ENCODE data around the gene NIT2. TPM values are rescaled to one million over a fixed set of nuclear protein-coding genes. Genes with fewer than 3 reads are reported as not detected.
"Not testable (repeated sequence)": the region's sequence is repeated elsewhere in the genome, so short reads cannot be mapped to it uniquely, and the experiment has no call there.

Gene NIT2
- total and polyA plus RNA-seq, 9 donors: 13.5 to 45.2 (median 34.8) TPM

DNA sequence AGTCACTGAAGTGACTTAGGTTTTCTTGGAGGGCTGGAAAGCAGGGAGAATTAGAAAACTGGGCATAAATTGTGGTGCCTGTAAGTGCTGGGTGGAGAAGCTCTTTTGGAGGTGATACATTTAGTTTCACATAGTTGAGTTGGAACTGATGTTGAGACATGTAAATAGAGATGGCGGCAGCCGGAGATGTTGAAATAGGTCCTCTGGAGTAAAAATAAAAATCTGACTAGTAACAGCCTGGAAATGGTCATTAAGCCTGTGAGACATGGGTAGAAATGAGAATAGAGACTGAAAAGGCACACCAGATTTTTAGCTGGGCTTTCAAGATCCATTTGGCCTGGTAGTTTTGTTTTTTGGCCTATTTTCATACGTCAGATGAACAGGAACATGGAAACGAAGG lies 2.9 kb upstream of the NIT2 start:
- DNase-seq: no peak
- H3K9me3 ChIP-seq: no peaks in the 10 kb centered on the region
- TF ChIP-seq, protein P1, sequence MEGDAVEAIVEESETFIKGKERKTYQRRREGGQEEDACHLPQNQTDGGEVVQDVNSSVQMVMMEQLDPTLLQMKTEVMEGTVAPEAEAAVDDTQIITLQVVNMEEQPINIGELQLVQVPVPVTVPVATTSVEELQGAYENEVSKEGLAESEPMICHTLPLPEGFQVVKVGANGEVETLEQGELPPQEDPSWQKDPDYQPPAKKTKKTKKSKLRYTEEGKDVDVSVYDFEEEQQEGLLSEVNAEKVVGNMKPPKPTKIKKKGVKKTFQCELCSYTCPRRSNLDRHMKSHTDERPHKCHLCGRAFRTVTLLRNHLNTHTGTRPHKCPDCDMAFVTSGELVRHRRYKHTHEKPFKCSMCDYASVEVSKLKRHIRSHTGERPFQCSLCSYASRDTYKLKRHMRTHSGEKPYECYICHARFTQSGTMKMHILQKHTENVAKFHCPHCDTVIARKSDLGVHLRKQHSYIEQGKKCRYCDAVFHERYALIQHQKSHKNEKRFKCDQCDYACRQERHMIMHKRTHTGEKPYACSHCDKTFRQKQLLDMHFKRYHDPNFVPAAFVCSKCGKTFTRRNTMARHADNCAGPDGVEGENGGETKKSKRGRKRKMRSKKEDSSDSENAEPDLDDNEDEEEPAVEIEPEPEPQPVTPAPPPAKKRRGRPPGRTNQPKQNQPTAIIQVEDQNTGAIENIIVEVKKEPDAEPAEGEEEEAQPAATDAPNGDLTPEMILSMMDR (IDR thresholded peaks at IDR 0.05): no peak
- TF ChIP-seq POLR2A (IDR thresholded peaks at IDR 0.05): no peak
- TF ChIP-seq EP300 (IDR thresholded peaks at IDR 0.05): no peak
- no peaks in the 10 kb centered on the region for H3K36me3 ChIP-seq
- no peak overlapping the region for H3K4me3 ChIP-seq
- H3K27ac ChIP-seq: no peak overlapping the region
- 88 to 93% (median 91%) methylated on average over 4 of the region's 4 CpGs for WGBS, 3 donors
- H3K27me3 ChIP-seq: no peaks in the 10 kb centered on the region
- H3K4me1 ChIP-seq (ENCODE audit: insufficient read depth): peaks cover 6% of the 10 kb centered on the region
- intact Hi-C loops (cut with DNase I): no loop called here

DNA sequence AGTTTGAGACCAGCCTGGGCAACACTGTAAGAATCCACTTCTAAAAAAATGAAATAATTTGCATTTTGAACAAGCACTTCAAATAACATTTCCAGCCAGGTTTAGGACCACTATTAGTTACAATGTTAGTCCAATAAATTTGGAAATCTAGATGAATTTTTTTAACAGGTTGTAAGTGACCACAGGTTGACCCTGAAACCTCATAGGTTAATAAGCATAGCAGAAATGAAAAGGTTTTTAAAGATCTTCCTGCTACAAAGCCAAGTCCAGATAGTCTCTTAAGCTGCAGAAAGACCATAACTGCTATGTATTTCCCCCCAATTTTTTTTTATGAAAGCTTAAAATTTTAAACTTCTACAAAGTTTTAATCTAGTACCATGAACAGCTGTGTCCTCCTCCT lies 1.5 kb upstream of the NIT2 start:
- intact Hi-C loops (cut with DNase I): no loop called here
- Histone ChIP-seq H3K27me3 (no peaks in the 10 kb centered on the region), H3K4me3 (no peak overlapping the region), H3K9me3 (no peaks in the 10 kb centered on the region), H3K36me3 (no peaks in the 10 kb centered on the region), H3K27ac (no peak overlapping the region), H3K4me1 (ENCODE audit: insufficient read depth) (peaks cover 6% of the 10 kb centered on the region)
- TF ChIP-seq POLR2A (IDR thresholded peaks at IDR 0.05) (no peak), EP300 (IDR thresholded peaks at IDR 0.05) (no peak)
- TF ChIP-seq, protein P1 (IDR thresholded peaks at IDR 0.05): no peak
- DNase-seq: no peak

DNA sequence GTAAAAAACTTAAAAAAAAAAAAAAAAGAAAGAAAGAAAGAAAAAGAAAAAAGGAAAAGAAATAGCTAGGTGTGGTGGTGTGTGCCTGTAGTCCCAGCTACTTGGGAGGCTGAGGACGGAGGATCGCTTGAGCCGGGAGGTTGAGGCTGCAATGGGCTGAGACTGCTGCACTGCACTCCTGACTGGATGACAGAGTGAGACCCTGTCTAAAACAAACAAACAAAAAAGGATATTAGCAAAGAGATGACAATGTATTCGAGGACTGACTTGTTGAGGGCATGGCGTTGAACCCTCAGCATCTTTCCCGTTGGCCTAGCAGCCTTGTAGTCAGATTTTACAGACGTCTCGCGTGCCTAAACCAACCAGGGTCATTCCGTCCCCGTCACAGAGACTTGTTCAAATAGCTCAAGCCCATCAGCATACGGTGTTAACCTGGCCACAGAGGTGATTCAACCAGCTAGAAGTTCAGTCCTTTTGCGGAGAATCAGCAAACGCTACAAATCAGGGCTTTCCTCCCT lies 528 bp upstream of the NIT2 start:
- H3K36me3 ChIP-seq: no peaks in the 10 kb centered on the region
- 34 to 43% (median 39%) methylated on average over 14 of the region's 14 CpGs for WGBS, 3 donors
- peak overlapping the region; percentile 54 for H3K4me3 ChIP-seq
- no peaks in the 10 kb centered on the region for H3K9me3 ChIP-seq
- H3K4me1 ChIP-seq (ENCODE audit: insufficient read depth): peaks cover 6% of the 10 kb centered on the region
- no peaks in the 10 kb centered on the region for H3K27me3 ChIP-seq
- H3K27ac ChIP-seq: peak overlapping the region in 1 of 2 donors; percentile 88
- intact Hi-C loops (cut with DNase I): no loop called here
- TF ChIP-seq POLR2A (IDR thresholded peaks at IDR 0.05): no peak
- TF ChIP-seq, protein P1 (IDR thresholded peaks at IDR 0.05): no peak
- TF ChIP-seq EP300 (IDR thresholded peaks at IDR 0.05): no peak
- DNase-seq: peak in 1 of 5 donors; percentile 28

DNA sequence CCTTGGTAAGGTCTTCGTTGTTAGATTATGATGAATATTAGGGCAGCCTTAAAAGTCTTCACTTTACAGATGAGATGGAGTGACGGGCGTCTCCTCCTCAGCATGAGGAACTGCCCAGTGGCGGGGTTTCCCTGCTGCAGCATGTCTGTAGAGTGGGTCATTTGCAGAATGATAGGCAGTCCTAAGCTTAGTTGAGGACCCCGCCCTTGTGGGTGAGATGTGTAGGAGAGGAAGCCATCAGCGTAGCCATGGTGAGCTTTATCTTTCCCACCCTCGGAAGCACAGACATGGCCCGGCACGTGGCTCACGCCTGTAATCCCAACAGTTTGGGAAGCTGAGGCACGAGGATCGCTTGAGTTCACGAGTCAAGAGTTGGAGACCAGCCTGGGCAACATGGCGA lies 877 bp downstream of the NIT2 start:
- intact Hi-C loops (cut with DNase I): no loop called here
- no peaks in the 10 kb centered on the region for H3K9me3 ChIP-seq
- H3K27me3 ChIP-seq: no peaks in the 10 kb centered on the region
- WGBS, 3 donors: 44 to 63% (median 47%) methylated on average over 14 of the region's 14 CpGs
- H3K27ac ChIP-seq: peak overlapping the region; percentile 24 to 88
- peak overlapping the region; percentile 54 for H3K4me3 ChIP-seq
- no peaks in the 10 kb centered on the region for H3K36me3 ChIP-seq
- peak in 4 of 5 donors; percentile 24 to 39 (median 28) for DNase-seq
- H3K4me1 ChIP-seq (ENCODE audit: insufficient read depth): peaks cover 6% of the 10 kb centered on the region
- no peak for TF ChIP-seq EP300 (IDR thresholded peaks at IDR 0.05)
- TF ChIP-seq POLR2A (IDR thresholded peaks at IDR 0.05): no peak
- TF ChIP-seq, protein P1 (IDR thresholded peaks at IDR 0.05): no peak

DNA sequence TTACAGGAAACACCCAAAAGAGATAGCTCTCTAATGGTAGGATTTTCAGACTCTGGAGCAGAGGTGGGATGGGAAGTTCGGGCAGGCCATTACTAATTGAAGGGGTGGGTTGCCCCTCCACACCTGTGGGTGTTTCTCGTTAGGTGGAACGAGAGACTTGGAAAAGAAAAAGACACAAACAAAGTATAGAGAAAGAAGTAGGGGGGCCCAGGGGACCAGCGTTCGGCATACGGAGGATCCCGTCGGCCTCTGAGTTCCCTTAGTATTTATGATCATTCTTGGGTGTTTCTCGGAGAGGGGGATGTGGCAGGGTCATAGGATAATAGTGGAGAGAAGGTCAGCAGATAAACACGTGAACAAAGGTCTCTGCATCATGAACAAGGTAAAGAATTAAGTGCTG lies 1.7 kb downstream of the NIT2 start:
- H3K27ac ChIP-seq; H3K4me3 ChIP-seq; intact Hi-C loops (cut with DNase I); H3K27me3 ChIP-seq; DNase-seq; H3K9me3 ChIP-seq; H3K4me1 ChIP-seq (ENCODE audit: insufficient read depth); H3K36me3 ChIP-seq: not testable (repeated sequence)
- WGBS, 3 donors: 88 to 93% (median 89%) methylated on average over 10 of the region's 10 CpGs
